PFSK-1 (cell line): ENCODE data around the gene MSS51.

Experiments used
- POLR2AphosphoS5 ChIP-seq: IDR thresholded peaks from 2 replicates; pipeline ENCODE4 v1.6.1; 2012; ENCODE audit warnings: low read depth, mild to moderate bottlenecking, control low read depth, low read length, moderate library complexity
- SIN3A ChIP-seq: IDR thresholded peaks from 2 replicates; pipeline ENCODE4 v1.6.1; 2012; ENCODE audit warnings: mild to moderate bottlenecking, low read length, moderate library complexity, borderline replicate concordance; ENCODE audit not compliant: insufficient read depth
- TAF1 ChIP-seq: IDR thresholded peaks from 2 replicates; pipeline ENCODE4 v1.6.1; 2012; ENCODE audit warnings: low read length, control low read depth, borderline replicate concordance; ENCODE audit not compliant: insufficient read depth

DNA sequence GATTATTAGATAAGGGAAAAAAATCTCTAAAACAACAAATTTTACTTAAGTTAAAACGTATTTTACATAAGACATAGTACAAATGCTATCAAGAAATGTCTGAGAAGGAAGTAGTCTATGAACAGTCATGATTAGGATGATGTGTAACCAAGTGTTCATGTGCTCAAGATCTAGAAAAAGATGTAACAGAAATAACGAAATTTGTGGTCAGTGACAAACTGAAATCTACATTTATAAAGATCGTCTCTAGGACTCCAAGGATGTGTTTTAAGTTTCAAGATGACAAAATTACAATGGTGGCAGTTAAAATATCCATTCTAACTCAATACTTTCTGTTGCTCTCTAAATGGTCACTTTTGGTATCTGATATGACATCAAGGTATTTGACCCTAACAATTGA lies 45.3 kb upstream of the MSS51 start:
- TF ChIP-seq TAF1: no peak
- TF ChIP-seq POLR2AphosphoS5: no peak
- TF ChIP-seq SIN3A: no peak
